ENCODE results near the gene IFT122. TPM values are rescaled to one million over a fixed set of nuclear protein-coding genes. Genes with fewer than 3 reads are reported as not detected.

Gene IFT122
- total and polyA plus RNA-seq, 8 donors = 15.3 to 37.1 (median 21.8) TPM

DNA sequence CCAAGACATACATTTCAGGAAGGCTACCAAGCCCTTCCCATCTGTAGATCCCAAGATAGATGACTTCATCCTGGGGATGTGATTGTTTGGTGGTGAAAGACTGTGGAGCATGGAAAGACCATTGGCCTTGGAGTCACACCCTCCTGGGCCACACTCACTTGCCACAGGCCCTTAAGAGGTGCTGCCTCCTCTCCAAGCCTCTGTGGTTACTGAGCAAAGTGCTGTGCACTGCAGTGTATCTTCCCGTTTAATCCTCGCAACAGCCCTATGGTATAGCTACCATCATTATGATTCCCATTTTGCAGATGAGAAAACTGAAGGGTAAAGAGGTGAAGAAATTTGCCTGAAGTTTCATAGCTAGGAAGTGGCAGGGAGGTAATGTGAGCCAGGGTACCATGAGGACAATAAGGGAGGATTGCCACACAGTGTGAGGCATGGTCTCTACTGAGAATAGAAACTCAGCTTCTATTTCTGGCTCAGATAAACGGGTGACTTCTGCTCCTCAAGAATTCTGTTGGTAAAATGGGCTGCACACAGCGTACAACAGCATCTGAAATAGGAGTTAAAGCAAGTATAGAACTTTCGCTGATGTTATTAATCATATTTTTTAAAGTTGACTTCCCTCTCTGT, 64.6 kb downstream of the IFT122 start:
- ATAC-seq (no peak), FAIRE-seq (no peak), DNase-seq (no peak)
- Histone ChIP-seq H3K4me3 (no peak overlapping the region), H3K9me3 (no peaks in the 10 kb centered on the region), H3K27me3 (no peaks in the 10 kb centered on the region), H3K36me3 (peaks cover 0 to 37% (median 0%) of the 10 kb centered on the region in 3 donors), H3K27ac (no peak overlapping the region), H3K4me1 (no peaks in the 10 kb centered on the region)
- WGBS, 2 donors = 85 to 86% methylated on average over 5 of the region's 5 CpGs
- intact Hi-C loops (cut with DNase I) = no loop called here
- no peak for TF ChIP-seq CTCF (IDR thresholded peaks at IDR 0.05)

- 89 to 94% methylated on average over 6 of the region's 6 CpGs for WGBS, 2 donors
- H3K4me1 ChIP-seq = no peaks in the 10 kb centered on the region
- H3K27ac ChIP-seq = no peak overlapping the region
- no peak for DNase-seq
- H3K36me3 ChIP-seq = peaks cover 0 to 37% (median 0%) of the 10 kb centered on the region in 3 donors
- H3K4me3 ChIP-seq = no peak overlapping the region
- H3K9me3 ChIP-seq = no peaks in the 10 kb centered on the region
- intact Hi-C loops (cut with DNase I) = no loop called here
- no peak for FAIRE-seq
- no peak for ATAC-seq
- no peak for TF ChIP-seq CTCF (IDR thresholded peaks at IDR 0.05)
- no peaks in the 10 kb centered on the region for H3K27me3 ChIP-seq
Measured at GRCh38 chr3:129505341-129505740, 65.3 kb downstream of the IFT122 start.

GRCh38 chr3:129506231-129506742, 66.3 kb downstream of the IFT122 start:
- WGBS, 2 donors = 63 to 64% methylated on average over 9 of the region's 9 CpGs
- FAIRE-seq (no peak), ATAC-seq (peak in 3 of 4 donors; percentile 51 to 67 (median 52)), DNase-seq (no peak)
- Histone ChIP-seq H3K4me3 (no peak overlapping the region), H3K4me1 (no peaks in the 10 kb centered on the region), H3K36me3 (peaks cover 0 to 37% (median 0%) of the 10 kb centered on the region in 3 donors), H3K27me3 (no peaks in the 10 kb centered on the region), H3K9me3 (no peaks in the 10 kb centered on the region), H3K27ac (no peak overlapping the region)
- intact Hi-C loops (cut with DNase I) = no loop called here
- no peak for TF ChIP-seq CTCF (IDR thresholded peaks at IDR 0.05)

DNA sequence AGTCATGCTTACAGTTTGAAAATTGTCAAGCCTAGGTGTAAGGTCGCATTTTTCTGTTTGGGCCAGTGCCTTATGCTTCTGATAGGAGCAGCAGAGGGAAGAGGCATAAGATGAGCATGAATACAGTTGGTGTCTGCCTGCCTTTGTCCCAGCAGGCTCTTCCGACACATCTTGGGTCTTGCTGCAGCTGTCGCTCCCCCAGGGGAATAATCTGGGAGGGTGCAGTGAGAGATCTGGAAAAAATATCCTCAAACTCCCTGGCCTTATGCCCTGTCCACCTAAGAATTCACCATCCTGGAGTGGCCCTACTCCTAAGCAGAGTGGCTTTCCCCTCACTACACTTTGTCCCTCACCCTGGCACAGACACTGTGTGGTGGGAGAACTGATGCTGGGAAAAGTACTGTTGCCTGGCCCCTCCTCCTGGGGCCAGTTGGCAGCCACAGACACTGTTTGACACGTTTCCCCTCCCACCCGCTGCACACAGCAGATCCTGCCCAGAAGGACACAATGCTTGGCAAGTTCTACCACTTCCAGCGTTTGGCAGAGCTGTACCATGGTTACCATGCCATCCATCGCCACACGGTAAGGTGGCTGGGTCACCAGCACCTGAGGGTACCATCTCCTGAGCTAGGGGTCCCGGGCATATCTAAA, 67.3 kb downstream of the IFT122 start:
- Histone ChIP-seq H3K27me3 (no peaks in the 10 kb centered on the region), H3K27ac (no peak overlapping the region), H3K4me3 (no peak overlapping the region), H3K36me3 (peaks cover 0 to 30% (median 0%) of the 10 kb centered on the region in 3 donors), H3K4me1 (no peaks in the 10 kb centered on the region), H3K9me3 (no peaks in the 10 kb centered on the region)
- FAIRE-seq (no peak), DNase-seq (no peak), ATAC-seq (peak in 2 of 4 donors; percentile 27 to 69)
- WGBS, 2 donors = 68 to 75% methylated on average over 9 of the region's 9 CpGs
- TF ChIP-seq CTCF (IDR thresholded peaks at IDR 0.05) = no peak
- intact Hi-C loops (cut with DNase I) = no loop called here

DNA sequence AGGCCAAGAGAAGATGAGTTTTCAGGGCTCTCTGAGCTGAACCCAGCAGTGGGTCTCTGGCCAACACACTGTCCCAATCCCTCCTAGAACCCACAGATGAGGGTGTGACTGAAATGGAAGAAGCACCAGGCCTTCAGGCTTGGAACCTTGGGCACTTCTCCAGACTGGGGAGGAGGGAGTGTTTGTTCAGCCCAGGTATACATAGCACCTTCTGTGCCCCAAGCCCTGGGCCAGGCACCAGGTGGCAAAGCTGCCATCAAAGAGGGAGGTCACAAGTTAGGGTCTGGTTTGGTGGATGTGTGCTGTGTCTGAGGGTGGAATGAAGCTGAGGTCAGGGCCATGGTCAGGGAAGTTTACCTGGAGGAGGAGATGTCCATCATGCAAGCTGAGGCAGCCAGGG, 72.6 kb downstream of the IFT122 start:
- FAIRE-seq = no peak
- peaks cover 0 to 12% (median 0%) of the 10 kb centered on the region in 3 donors for H3K36me3 ChIP-seq
- intact Hi-C loops (cut with DNase I) = no loop called here
- TF ChIP-seq CTCF (IDR thresholded peaks at IDR 0.05) = no peak
- H3K27me3 ChIP-seq = no peaks in the 10 kb centered on the region
- H3K27ac ChIP-seq = no peak overlapping the region
- H3K9me3 ChIP-seq = no peaks in the 10 kb centered on the region
- H3K4me3 ChIP-seq = no peak overlapping the region
- ATAC-seq = peak in 2 of 4 donors; percentile 59 to 73
- no peak for DNase-seq
- no peaks in the 10 kb centered on the region for H3K4me1 ChIP-seq

Data from pancreas (tissue), 10 donors.